HL-60 (cell line): ENCODE data around the gene RPRD1B.

Experiments used
- CTCF ChIP-seq: IDR thresholded peaks from one replicate; pipeline ENCODE4 v1.5.1; 2011; ENCODE audit warnings: low read length, control low read depth, inconsistent platforms; ENCODE audit not compliant: insufficient read depth
- GABPA ChIP-seq: IDR thresholded peaks from 2 replicates; pipeline ENCODE4 v1.6.1; 2012; ENCODE audit warnings: low read depth
- POLR2AphosphoS5 ChIP-seq: IDR thresholded peaks from 2 replicates; pipeline ENCODE4 v1.6.1; 2012; ENCODE audit warnings: low read depth
- REST ChIP-seq: IDR thresholded peaks from 2 replicates; pipeline ENCODE4 v1.6.1; 2012; ENCODE audit warnings: low read depth; ENCODE audit not compliant: insufficient replicate concordance

GRCh38 chr20:38135651-38136420, 102.3 kb downstream of the RPRD1B start:
- TF ChIP-seq CTCF (no peak), POLR2AphosphoS5 (no peak), REST (no peak), GABPA (no peak)
